ENCODE results near the gene RNF220. TPM values are rescaled to one million over a fixed set of nuclear protein-coding genes. Genes with fewer than 3 reads are reported as not detected.
A peak's percentile ranks its signal among the peaks of the same experiment; 100 is the strongest.

The RNF220 gene
- total RNA-seq, 1 donor = 53.2 TPM

DNA sequence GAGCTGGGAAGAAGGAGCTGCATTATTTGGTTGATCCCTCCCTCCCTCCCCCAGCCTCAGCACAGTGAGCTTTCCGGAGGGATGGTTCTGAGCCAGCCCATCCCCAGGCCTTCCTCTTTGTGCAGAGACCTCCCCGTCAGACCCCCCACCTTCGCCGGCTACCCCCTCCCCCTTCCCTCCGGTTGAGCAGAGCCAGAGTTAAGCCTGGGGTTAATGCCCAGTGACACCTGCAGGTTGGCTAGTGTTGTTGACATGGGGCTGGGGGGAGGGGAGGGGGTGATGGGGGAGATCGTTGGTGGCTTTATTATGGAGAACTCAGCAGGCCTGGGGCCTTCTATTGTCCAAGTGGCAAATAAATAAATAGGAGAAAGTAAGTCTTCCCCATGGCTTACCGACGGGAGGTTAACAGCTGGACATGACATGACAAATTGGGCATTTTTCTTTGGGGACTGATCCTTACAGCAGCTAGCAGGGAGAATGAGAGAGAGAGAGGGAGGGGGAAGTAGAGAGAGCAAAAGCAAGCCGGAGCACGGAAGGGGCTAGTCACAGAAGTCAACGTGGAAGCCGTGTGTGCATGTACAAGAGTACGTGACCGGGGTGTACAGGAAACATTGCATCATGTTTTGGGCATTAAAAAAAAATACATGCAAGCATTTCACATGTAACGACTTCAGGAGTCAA lies 138.1 kb downstream of the RNF220 start:
- no peak overlapping the region for H3K4me3 ChIP-seq (ENCODE audit: insufficient read depth, low read length)
- H2AFZ ChIP-seq (ENCODE audit: low read length) = no peak overlapping the region
- TF ChIP-seq, protein P1, sequence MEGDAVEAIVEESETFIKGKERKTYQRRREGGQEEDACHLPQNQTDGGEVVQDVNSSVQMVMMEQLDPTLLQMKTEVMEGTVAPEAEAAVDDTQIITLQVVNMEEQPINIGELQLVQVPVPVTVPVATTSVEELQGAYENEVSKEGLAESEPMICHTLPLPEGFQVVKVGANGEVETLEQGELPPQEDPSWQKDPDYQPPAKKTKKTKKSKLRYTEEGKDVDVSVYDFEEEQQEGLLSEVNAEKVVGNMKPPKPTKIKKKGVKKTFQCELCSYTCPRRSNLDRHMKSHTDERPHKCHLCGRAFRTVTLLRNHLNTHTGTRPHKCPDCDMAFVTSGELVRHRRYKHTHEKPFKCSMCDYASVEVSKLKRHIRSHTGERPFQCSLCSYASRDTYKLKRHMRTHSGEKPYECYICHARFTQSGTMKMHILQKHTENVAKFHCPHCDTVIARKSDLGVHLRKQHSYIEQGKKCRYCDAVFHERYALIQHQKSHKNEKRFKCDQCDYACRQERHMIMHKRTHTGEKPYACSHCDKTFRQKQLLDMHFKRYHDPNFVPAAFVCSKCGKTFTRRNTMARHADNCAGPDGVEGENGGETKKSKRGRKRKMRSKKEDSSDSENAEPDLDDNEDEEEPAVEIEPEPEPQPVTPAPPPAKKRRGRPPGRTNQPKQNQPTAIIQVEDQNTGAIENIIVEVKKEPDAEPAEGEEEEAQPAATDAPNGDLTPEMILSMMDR (IDR thresholded peaks at IDR 0.05; ENCODE audit: extremely low read depth, low read depth, low read length) = no peak
- DNase-seq (ENCODE audit: insufficient read length, low spot score, missing footprints) = peak; percentile 35
- no peaks in the 10 kb centered on the region for H3K9me3 ChIP-seq (ENCODE audit: low read depth, low read length)
- no peaks in the 10 kb centered on the region for H3K4me1 ChIP-seq (ENCODE audit: insufficient read depth, low read length)
- H3K27ac ChIP-seq (ENCODE audit: low read depth, low read length) = no peak overlapping the region
- H3K4me2 ChIP-seq (ENCODE audit: insufficient read depth, low read length) = no peak overlapping the region
- no peaks in the 10 kb centered on the region for H4K20me1 ChIP-seq (ENCODE audit: insufficient read depth, low read length)
- no peaks in the 10 kb centered on the region for H3K79me2 ChIP-seq (ENCODE audit: insufficient read depth, low read length)
- peaks cover 85% of the 10 kb centered on the region for H3K27me3 ChIP-seq (ENCODE audit: insufficient read depth, low read length)
- no peaks in the 10 kb centered on the region for H3K36me3 ChIP-seq (ENCODE audit: insufficient read depth, low read length)

DNA sequence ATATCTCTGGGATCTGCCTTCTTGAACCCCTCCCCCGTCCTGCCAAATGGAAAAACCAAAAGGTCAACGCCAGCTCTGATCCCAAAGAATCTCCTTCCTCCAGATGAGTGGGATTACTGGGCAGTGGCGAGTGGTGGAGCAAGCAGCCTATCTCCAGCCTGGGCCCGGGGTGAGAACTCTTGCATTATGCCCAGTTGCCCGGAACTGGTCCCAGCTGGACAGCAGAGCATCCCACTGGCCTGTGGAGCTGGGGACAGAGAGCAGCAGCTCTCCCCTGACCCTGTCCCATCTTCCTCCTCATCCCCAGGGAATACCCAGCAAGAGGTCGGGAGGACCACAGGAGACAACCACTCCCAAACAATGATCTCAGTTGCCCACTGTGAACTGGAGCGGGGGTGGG lies 138.7 kb downstream of the RNF220 start:
- H3K36me3 ChIP-seq (ENCODE audit: insufficient read depth, low read length) = no peaks in the 10 kb centered on the region
- TF ChIP-seq, protein P1 (IDR thresholded peaks at IDR 0.05; ENCODE audit: extremely low read depth, low read depth, low read length) = no peak
- H3K4me3 ChIP-seq (ENCODE audit: insufficient read depth, low read length) = no peak overlapping the region
- no peaks in the 10 kb centered on the region for H3K4me1 ChIP-seq (ENCODE audit: insufficient read depth, low read length)
- H3K79me2 ChIP-seq (ENCODE audit: insufficient read depth, low read length) = no peaks in the 10 kb centered on the region
- H3K27ac ChIP-seq (ENCODE audit: low read depth, low read length) = no peak overlapping the region
- H4K20me1 ChIP-seq (ENCODE audit: insufficient read depth, low read length) = no peaks in the 10 kb centered on the region
- peaks cover 86% of the 10 kb centered on the region for H3K27me3 ChIP-seq (ENCODE audit: insufficient read depth, low read length)
- H3K4me2 ChIP-seq (ENCODE audit: insufficient read depth, low read length) = no peak overlapping the region
- no peaks in the 10 kb centered on the region for H3K9me3 ChIP-seq (ENCODE audit: low read depth, low read length)
- DNase-seq (ENCODE audit: insufficient read length, low spot score, missing footprints) = peak; percentile 46
- H2AFZ ChIP-seq (ENCODE audit: low read length) = no peak overlapping the region

DNA sequence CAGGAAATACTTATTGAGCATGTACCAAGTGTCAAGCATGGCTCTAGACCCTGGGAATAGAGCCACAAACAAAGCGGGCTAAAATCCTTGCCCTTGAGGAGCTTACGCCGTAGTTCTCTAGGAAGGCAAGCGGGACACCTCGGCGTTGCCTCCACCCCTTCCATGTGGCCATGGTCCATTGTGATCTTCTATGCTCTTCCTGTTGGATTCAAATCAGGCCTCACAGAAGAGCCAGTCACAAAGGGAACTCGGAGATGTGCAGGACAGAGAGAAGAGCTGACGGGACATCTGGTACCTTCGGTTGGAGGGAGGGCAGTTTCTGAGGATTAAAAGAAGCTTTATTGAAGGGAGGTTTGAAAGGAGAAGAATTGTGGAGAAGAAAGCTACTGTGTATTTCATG lies 139.9 kb downstream of the RNF220 start:
- no peaks in the 10 kb centered on the region for H3K9me3 ChIP-seq (ENCODE audit: low read depth, low read length)
- H3K36me3 ChIP-seq (ENCODE audit: insufficient read depth, low read length) = no peaks in the 10 kb centered on the region
- no peaks in the 10 kb centered on the region for H3K79me2 ChIP-seq (ENCODE audit: insufficient read depth, low read length)
- TF ChIP-seq, protein P1 (IDR thresholded peaks at IDR 0.05; ENCODE audit: extremely low read depth, low read depth, low read length) = no peak
- H4K20me1 ChIP-seq (ENCODE audit: insufficient read depth, low read length) = no peaks in the 10 kb centered on the region
- no peak overlapping the region for H2AFZ ChIP-seq (ENCODE audit: low read length)
- H3K27me3 ChIP-seq (ENCODE audit: insufficient read depth, low read length) = peaks cover 78% of the 10 kb centered on the region
- H3K4me1 ChIP-seq (ENCODE audit: insufficient read depth, low read length) = no peaks in the 10 kb centered on the region
- H3K4me3 ChIP-seq (ENCODE audit: insufficient read depth, low read length) = no peak overlapping the region
- no peak overlapping the region for H3K27ac ChIP-seq (ENCODE audit: low read depth, low read length)
- H3K4me2 ChIP-seq (ENCODE audit: insufficient read depth, low read length) = no peak overlapping the region
- DNase-seq (ENCODE audit: insufficient read length, low spot score, missing footprints) = no peak

DNA sequence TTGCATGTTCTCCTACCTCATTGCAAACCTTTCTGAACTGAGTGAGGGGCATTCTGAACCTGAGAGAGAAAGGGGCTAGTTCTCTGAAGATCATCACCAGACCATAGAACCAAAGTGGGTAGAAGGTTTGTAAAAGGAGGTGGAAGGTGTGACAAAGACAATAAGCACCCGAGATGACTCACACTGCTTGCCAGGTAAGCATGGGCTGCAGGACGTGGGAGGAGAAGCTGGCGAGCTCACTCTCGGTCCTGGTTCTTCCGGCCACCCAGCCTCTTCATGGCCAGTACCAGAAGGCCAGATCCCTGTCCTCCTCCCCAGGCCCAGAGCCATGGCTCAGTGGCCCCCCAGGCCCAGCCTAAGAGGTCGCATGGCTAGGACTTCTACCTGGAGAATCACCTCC lies 140.9 kb downstream of the RNF220 start:
- TF ChIP-seq, protein P1 (IDR thresholded peaks at IDR 0.05; ENCODE audit: extremely low read depth, low read depth, low read length) = no peak
- H3K36me3 ChIP-seq (ENCODE audit: insufficient read depth, low read length) = no peaks in the 10 kb centered on the region
- peaks cover 74% of the 10 kb centered on the region for H3K27me3 ChIP-seq (ENCODE audit: insufficient read depth, low read length)

More for the DNA sequence above, 140.9 kb downstream of the RNF220 start:
- DNase-seq (ENCODE audit: insufficient read length, low spot score, missing footprints) = peak; percentile 53
- Histone ChIP-seq H3K4me3 (ENCODE audit: insufficient read depth, low read length) (no peak overlapping the region), H3K9me3 (ENCODE audit: low read depth, low read length) (no peaks in the 10 kb centered on the region), H3K79me2 (ENCODE audit: insufficient read depth, low read length) (no peaks in the 10 kb centered on the region), H3K4me1 (ENCODE audit: insufficient read depth, low read length) (no peaks in the 10 kb centered on the region), H3K27ac (ENCODE audit: low read depth, low read length) (no peak overlapping the region), H4K20me1 (ENCODE audit: insufficient read depth, low read length) (no peaks in the 10 kb centered on the region), H3K4me2 (ENCODE audit: insufficient read depth, low read length) (no peak overlapping the region), H2AFZ (ENCODE audit: low read length) (no peak overlapping the region)

Measured in osteoblast (primary cell).